HTR-8/SVneo (cell line): ENCODE data around the gene LINC01488.
A peak's percentile ranks its signal among the peaks of the same experiment; 100 is the strongest.

Experiments used
- DNase-seq: peaks from one replicate; pipeline ENCODE4 v3.0.0; 2011; ENCODE audit warnings: low spot score, mixed read lengths; ENCODE audit not compliant: insufficient read length
- FAIRE-seq: peaks from 2 replicates; lab custom pipeline; 2011; peaks lifted over from hg19 to GRCh38; lab: Jason Lieb, UNC

Gene LINC01488

DNA sequence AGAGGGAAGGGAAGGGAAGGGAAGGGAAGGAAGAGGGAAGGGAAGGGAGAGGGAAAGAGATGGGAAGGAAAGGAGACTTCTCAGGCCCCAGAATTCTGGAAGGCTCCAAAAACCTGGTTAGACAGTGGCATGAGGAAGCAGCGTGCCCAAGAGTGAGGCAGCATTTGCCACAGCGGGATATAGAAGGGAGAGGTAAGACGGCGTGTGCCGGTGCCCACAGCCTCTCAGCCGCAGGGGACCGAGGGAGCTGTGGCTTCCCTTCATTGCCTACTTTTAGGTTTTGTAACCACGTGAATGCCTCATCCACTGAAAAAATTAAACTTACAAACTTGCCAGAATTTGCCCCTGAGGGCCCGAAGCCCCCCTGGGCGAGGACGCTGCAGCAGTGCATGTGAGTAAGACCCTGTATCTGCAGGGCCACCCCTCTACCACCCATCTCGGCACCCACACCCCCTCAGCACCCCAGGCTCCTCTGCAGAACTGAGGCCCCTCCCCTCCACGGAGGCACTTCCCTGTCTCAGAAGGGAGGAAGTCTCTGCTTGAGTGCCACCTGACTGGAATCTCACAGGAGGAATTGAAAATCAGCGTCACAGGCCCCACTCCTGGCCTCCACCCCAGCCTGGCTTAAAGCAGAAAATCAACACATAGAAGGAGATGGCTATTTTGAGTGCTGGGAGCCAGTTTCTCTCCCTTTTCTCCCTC, 58.1 kb downstream of the LINC01488 start:
- DNase-seq (no peak), FAIRE-seq (peak; percentile 28)

DNA sequence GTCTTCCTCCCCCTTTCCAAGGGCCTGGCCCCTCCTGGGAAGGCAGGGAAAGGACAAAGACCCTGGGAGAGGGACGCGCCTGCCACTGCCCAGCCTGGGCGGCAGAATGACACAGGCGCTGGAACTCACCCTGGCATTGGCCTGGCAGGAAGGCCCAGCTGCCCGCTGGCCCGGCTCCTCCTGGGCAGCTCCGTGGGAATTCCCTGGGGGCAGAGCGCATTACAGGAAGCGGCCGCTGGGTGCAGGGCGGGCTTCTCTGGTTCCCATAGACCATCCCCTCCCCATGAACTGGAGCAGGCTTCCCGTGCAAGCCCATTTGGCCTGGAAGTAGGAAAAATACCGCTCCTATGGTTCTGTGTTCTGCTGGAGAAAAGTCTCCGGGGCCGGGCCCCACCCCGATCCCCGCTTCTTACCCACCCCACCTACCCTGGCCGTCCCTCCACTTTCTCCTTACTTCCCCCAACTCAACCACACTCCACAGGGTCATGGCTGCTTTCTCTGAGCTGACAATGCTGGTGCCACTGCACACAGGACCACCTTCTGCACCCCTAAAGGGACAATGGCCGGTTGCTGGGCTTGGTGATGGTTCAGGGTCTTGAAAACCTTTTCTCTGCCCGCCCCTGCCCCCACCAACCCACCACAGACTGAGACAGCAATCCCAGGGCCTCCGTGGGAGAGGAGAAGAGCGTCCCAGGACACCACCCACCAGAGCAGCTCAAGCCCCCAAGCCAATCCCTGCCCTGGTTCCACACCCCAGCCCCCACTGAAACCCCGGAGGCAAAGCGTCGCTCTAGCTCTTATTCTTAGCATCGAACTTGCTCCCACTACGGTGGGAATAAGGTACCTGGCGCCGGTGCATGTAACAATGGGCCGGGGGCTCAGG, 58.9 kb downstream of the LINC01488 start:
- FAIRE-seq (no peak), DNase-seq (no peak)

DNA sequence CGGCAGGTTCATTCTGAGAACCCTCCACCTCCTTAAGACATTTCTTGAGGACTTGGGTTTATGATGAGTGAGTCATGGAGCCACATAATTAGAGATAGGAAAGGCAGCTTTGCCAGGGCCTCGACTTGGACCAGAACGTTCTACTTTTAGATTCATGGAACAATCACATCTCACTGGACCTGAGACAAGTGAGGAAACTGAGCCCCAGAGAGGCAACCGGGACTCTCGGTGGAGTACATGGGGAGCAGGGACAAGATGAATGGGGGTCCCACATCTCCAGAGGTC, 59.5 kb downstream of the LINC01488 start:
- DNase-seq (no peak), FAIRE-seq (no peak)

DNA sequence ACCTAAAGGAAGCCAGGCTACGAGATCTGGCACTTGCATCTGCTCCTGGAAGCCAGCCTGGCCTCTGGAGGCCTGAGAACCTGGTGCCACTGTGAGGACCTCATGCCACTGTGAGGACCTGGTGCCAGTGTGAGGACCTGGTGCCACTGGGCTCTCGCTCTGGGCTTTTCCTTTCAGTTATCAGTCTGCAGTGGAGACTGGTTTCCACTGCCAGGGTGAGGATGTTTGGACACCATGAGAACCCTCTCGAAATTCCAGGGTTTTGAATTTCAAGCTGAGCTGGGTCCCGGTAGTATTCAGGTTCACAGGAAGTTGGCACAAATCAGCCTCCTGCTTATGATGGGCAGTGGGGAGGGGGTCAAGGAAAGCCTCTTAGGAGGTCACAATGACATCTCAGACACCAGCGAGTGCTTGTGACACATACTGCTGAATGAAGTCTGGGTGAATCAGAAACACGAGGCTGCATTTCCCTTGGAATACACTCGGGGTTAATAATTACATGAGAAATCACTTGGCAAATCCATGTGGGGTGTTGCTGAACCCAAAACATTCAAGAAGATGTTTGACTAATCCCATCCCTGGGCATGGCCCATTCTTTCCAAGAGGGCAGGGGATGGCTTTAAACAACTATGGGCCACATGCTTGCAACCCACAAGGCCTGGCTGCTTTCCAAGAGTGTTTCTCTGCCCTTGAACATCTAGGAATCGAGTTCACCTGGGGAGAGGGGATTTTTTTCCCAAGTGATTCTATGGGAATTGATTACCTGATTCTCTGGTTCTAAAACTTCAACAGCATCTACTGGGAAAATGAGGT, 60.2 kb downstream of the LINC01488 start:
- no peak for FAIRE-seq
- DNase-seq = no peak

DNA sequence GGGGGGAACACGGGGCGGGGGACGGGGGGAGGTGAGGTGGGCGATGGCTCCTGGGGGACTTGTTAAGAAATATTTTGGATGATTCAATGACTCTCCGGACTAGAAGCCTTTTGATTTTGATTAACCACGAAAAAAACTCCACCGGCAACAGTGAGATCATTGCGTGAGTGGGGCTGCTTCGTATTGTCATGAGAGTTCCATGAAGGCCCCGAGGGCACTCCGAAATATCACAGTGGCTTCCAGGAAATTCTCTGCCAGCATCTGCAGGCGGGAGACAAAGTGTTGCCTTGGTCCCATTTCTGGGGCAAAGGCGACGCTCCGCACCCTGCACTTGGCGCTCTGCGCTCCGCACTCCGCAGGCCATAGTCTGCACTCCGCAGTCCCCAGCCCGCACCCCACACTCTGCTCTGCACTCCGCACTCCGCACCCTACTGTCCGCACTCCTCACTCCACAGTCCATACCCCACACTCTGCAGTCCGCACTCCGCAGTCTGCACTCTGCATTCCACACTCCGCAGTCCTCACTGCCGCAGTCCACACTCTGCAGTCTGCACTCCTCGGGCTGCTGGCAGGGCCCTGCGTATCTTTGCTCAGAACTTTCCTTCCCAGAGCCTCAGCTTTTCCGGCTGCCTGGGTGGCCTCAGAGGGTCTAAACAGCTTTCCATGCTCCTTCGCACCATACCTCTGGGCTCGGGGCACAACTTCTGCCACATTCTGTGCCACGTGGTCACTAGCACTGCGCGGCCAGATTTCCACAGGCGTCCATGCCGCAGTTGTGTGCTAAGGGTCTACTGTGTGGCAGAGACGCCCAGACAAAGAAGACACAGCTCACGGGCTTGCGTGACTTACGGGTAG, 61.1 kb downstream of the LINC01488 start:
- FAIRE-seq = peak; percentile 72
- DNase-seq = no peak
